ENCODE measurements around the gene TRIM62. TPM values are rescaled to one million over a fixed set of nuclear protein-coding genes. Genes with fewer than 3 reads are reported as not detected.
"Not testable (repeated sequence)": the region's sequence is repeated elsewhere in the genome, so short reads cannot be mapped to it uniquely, and the experiment has no call there.

The TRIM62 gene
- polyA plus RNA-seq, 1 donor: 5.7 TPM

DNA sequence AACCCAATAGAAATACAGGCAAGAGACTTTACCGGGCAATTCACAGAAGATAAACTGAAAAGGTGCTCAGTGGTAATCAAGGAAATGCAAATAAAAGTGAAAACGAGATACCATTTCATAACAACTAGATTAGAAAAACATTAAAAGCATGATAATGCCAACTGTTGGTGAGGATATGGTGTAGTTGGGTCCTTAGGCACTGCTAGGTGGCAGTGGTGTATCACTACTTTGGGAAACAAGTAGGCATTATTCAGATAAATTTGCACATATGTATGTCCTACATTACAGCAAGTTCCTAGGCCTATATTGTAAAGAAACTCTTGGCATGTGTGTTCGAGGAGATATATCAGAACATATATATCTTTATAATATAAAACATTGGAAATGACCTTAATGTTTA, 69.9 kb downstream of the TRIM62 start:
- DNase-seq (ENCODE audit: low read depth): no peak

DNA sequence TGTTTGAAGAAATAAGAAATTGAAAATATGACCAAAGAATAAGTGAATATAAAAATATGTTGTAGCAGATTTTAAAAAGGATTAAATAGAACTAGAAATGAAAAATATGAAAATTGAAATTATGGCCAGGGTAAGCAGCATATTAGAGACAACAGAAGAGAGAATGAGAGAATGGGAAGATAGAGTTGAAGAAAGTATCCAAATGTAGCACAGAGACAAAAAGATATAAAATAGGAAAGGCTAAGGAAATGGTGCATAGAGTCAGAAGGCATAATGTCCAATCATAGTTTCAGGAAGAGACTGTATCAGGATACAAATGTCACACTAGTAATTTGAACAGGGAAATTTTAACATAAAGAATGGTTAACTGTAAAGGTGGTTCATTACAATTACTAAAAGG, 71.4 kb downstream of the TRIM62 start:
- DNase-seq (ENCODE audit: low read depth): no peak

DNA sequence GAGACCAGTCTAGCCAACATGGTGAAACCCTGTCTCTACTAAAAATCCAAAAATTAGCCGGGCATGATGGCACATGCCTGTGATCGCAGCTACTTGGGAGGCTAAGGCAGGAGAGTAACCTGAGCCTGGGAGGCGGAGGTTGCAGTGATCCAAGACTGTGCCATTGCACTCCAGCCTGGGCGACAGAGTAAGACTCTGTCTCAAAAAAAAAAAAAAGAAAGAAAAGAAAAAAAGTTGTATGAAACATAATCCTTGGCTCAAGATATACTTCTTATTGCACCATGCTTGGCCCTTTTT, 81.8 kb downstream of the TRIM62 start:
- not testable (repeated sequence) for DNase-seq (ENCODE audit: low read depth)

DNA sequence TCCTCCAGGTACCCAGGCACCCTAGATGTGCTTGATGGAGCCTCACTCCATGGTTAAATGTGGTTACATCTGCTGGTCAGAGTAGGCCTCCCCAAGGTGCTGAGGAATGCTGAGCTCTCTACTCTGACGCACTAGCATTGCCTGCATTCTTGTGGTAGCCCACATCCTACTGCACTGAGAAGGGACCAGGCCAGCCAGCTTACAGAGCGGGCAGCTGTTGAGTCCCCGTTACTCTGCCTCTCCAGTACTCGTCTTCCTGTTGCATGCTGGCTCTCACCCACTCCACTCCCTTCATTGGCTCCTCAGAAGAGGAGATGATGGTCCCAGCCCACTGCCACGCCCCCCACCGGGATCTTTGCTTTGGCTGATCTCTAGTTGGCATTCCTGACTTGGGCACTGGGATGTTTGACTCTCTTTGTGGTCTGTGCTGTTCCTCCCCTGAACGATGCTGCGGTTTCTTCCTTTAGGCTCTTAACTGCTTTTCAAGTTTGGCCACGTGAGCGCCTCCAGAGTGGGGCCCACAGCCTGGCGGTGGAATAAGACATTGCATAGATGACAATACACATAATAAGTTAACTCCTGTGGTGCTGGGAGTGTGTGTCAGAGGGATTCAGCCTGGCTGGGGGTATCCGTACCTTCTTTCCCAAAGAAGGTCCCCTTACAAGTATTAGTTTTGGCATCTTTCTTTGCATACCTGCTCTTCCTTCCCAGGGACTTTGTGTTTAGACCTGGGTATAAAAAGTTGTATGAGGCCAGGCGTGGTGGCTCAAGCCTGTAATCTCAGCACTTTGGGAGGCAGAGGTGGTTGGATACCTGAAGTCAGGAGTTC, 82.3 kb downstream of the TRIM62 start:
- no peak for DNase-seq (ENCODE audit: low read depth)

DNA sequence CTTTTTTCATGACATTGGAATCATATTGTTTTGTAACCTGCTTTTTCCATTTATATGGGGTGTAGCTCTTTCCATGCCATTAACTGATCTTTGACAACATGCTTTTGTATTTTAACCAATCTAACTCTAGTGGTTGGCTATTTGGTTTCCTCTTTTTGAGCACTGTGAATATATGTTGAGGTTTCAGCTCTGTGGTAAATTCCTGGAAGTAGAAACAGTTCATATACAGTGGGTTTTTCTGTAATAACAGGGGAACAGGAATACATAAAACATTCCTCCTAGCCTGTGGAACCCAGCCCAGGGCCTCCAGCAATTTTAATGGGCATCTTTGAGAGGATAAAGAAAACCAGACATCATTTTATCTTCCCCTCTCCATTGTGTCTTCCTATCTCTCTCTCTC, 83.5 kb downstream of the TRIM62 start:
- DNase-seq (ENCODE audit: low read depth): no peak

DNA sequence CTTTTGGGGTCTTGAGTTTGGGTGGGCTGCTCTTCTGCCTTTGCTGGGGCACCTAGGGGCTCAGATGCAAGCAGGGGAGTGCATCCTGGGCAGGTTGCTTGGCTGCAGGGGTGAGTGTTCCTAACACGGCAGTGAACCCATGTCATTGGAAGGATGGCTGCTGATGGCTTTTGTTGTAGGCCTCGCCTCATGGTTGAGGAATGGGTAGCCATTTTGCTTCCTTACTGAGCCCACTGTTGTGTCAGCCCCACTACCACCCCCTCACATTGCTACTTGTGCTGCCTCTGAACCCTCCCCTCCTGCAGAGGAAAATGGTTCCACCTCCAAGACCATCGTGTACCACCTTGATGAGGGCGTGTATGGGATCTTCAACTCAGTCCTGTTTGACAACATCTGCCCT, 84.1 kb downstream of the TRIM62 start:
- no peak for DNase-seq (ENCODE audit: low read depth)

DNA sequence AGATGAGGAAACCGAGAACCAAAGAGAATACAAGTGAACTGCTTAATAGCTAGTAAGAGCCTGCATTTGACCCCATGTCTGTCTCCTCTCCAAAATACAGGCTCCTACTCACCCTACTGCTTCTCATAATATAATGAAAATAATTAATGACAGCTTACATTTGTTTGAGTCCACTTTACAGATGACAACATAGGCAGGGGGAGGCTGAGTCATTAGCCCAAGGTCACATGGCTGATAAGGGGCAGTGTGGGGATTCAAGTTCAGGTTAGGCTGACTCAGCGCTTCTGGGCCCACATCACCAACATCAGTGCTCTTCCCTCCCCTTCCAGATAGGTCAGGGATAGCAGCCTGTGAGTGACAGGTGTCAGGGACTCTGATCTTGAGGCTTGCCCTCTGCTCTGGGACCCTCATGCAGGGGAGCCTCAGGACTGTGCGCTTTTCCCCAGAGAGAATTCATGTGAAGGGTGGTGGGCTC, 84.7 kb downstream of the TRIM62 start:
- DNase-seq (ENCODE audit: low read depth): no peak

DNA sequence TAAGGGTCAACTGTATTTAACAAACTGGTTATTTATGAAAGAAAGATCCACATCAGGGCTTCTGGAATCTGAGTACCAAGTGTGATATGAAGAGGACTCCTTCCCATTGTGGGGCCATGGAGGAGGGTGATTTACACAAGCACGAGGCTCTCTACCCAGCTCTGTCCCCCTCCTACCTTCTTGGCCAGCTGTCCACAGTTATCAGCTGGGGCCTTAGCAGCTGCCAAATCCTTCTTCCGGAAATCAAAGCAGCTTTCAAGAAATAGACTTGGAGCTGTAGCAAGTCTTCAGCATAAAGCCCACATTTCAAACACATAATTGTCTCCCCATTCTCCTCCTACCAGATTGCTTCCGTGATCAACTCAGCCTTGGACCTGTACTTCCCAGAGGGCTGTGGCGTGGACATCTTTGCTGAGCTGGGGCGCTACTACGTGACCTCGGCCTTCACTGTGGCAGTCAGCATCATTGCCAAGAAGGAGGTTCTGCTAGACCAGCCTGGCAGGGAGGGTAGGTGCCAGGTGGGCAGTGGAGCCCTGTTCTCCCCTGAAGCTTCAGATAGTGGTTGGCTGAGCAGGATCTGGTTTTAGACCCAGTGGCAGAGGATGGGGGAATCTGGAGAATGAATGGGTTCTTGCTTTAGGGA, 85.4 kb downstream of the TRIM62 start:
- DNase-seq (ENCODE audit: low read depth): no peak

Other genes with a start within 250 kb of the TRIM62 start
- 9.1 TPM for gene RNF19B, start 217.2 kb downstream of the TRIM62 start, polyA plus RNA-seq (ENCODE audit: insufficient read length)
- gene AK2, start 145.2 kb downstream of the TRIM62 start, polyA plus RNA-seq (ENCODE audit: insufficient read length): 124 TPM
- 3.4 TPM for gene AZIN2, start 100.9 kb downstream of the TRIM62 start, polyA plus RNA-seq (ENCODE audit: insufficient read length)
- gene ZNF362, start 74.4 kb upstream of the TRIM62 start, polyA plus RNA-seq (ENCODE audit: insufficient read length): 33.6 TPM
- gene A3GALT2, start 139.1 kb upstream of the TRIM62 start, polyA plus RNA-seq (ENCODE audit: insufficient read length): not detected
- 67.8 TPM for gene PHC2, start 249.1 kb upstream of the TRIM62 start, polyA plus RNA-seq (ENCODE audit: insufficient read length)